ENCODE data around the gene PSG4. TPM values are rescaled to one million over a fixed set of nuclear protein-coding genes. Genes with fewer than 3 reads are reported as not detected.
"Not testable (repeated sequence)": the region's sequence is repeated elsewhere in the genome, so short reads cannot be mapped to it uniquely, and the experiment has no call there.

The PSG4 gene
- total and polyA plus RNA-seq, 2 of the 13 experiments (the other 11 are each of a cell fraction or from before 2014, with no cell fraction given) = not detected

DNA sequence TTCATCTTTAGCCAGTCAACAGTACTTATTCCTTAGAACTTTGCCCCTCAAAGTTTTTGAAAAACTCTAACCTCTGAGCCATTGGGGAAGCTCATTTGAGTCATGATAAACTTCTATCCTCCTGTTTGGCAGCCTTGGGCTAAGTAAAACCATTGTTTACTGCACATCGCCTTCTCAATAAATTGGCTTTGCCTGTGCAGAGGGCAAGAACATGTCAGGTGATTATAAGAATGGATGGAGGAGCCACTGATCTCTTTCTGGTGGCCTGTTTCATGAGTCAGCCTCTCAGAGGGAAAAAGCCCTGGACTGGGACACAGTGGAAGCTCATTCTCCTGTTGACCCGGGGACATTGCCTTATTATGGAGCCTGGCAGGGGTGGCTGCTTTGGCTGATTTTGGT is 19.4 kb upstream of the PSG4 start (continued):
- TF ChIP-seq RELA (CRISPR knock-in tag; IDR thresholded peaks at IDR 0.05) = no peak

DNA sequence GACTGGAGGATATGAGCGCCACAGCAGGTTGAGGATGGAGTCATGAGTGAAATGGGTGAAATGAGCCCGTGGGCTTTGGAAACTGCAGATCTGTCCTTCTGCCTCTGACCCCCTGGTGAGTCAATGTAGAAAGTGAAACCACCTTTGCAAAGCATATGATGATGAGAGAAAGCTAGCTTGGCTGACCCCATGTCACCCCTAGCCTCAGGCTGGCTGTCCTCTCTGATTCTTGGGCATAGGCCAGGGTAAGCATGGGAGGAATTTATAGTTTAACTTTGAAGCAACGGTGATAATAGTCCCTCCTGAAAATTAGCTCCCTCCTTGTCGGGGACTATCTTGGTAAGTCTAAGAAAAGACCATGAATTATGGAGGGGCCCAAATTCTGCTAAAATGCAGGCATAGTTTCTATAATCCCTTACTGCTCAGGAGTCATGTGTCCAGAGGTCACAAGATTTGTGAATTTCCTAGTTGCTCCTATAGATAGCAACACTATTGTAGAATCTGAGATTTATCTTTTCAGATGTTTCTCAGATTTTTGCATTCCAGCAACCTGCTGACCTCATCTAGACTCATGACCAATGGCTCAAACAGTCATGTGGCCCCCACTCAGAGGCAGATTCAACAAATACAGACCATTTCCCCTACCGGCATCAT is 18.9 kb upstream of the PSG4 start:
- H3K4me1 ChIP-seq (ENCODE audit: insufficient read depth, low read length); H3K27ac ChIP-seq (ENCODE audit: extremely low read length, insufficient read depth, low read length); H3K79me2 ChIP-seq (ENCODE audit: insufficient read depth, low read length); POLR2A ChIA-PET; H3K9me3 ChIP-seq (ENCODE audit: low read length); ATAC-seq; CTCF ChIA-PET (ENCODE audit: low intra/inter-chr PET ratio, low total read pairs); H2AFZ ChIP-seq (ENCODE audit: low read length); DNase-seq (ENCODE audit: low spot score); H3K27me3 ChIP-seq (ENCODE audit: control insufficient read depth in 1 of 2, insufficient read depth in 2 of 2, low read length in 2 of 2); in situ Hi-C loops (cut with HindIII; ENCODE audit: extremely low pct_ligation_motif_present, low pct_unique_long_range_greater_than_20kb); FAIRE-seq; H3K9ac ChIP-seq (ENCODE audit: insufficient read depth, low read depth, low read length); H3K4me2 ChIP-seq (ENCODE audit: low read depth, low read length); H4K20me1 ChIP-seq (ENCODE audit: insufficient read depth, low read length); intact Hi-C loops (cut with micrococcal nuclease; ENCODE audit: unreplicated experiment); H3K36me3 ChIP-seq (replicated peaks in 1 of 2; ENCODE audit: control insufficient read depth in 1 of 2, insufficient read depth in 2 of 2, low read length in 2 of 2); BruUV-seq (replicated peaks); H3K4me3 ChIP-seq (replicated peaks in 1 of 3; ENCODE audit: insufficient read depth in 1 of 3, low read depth in 2 of 3, low read length in 3 of 3): not testable (repeated sequence)
- 0% methylated on average over 3 of the region's 5 CpGs for whole genome bisulfite sequencing (ENCODE audit: low lambda C conversion rate)

DNA sequence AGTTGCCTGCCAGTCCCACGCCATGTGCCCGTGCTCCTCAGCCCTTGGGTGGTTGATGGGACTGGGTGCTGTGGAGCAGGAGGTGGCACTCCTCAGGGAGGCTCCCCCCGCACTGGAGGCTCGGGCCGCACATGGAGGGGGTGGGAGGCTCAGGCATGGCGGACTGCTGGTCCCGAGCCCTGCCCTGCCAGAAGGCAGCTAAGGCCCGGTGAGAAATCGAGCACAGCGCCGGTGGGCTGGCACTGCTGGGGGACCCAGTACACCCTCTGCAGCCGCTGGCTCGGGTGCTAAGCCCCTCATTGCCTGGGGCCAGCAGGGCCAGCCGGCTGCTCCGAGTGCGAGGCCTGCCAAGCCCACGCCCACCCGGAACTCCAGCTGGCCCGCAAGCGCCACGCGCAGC is 16.5 kb upstream of the PSG4 start:
- H3K9ac ChIP-seq (ENCODE audit: insufficient read depth, low read depth, low read length); H3K4me1 ChIP-seq (ENCODE audit: insufficient read depth, low read length); H3K4me2 ChIP-seq (ENCODE audit: low read depth, low read length); in situ Hi-C loops (cut with HindIII; ENCODE audit: extremely low pct_ligation_motif_present, low pct_unique_long_range_greater_than_20kb); intact Hi-C loops (cut with micrococcal nuclease; ENCODE audit: unreplicated experiment); DNase-seq (ENCODE audit: low spot score); H3K36me3 ChIP-seq (replicated peaks in 1 of 2; ENCODE audit: control insufficient read depth in 1 of 2, insufficient read depth in 2 of 2, low read length in 2 of 2); H3K9me3 ChIP-seq (ENCODE audit: low read length); POLR2A ChIA-PET; H3K27ac ChIP-seq (ENCODE audit: extremely low read length, insufficient read depth, low read length); H3K79me2 ChIP-seq (ENCODE audit: insufficient read depth, low read length); H3K27me3 ChIP-seq (ENCODE audit: control insufficient read depth in 1 of 2, insufficient read depth in 2 of 2, low read length in 2 of 2); CTCF ChIA-PET (ENCODE audit: low intra/inter-chr PET ratio, low total read pairs); FAIRE-seq; H4K20me1 ChIP-seq (ENCODE audit: insufficient read depth, low read length); BruUV-seq (replicated peaks); ATAC-seq; H2AFZ ChIP-seq (ENCODE audit: low read length); H3K4me3 ChIP-seq (replicated peaks in 1 of 3; ENCODE audit: insufficient read depth in 1 of 3, low read depth in 2 of 3, low read length in 3 of 3): not testable (repeated sequence)
- WGBS (ENCODE audit: low lambda C conversion rate) = no CpG with 5 or more reads among the region's 22 CpGs

DNA sequence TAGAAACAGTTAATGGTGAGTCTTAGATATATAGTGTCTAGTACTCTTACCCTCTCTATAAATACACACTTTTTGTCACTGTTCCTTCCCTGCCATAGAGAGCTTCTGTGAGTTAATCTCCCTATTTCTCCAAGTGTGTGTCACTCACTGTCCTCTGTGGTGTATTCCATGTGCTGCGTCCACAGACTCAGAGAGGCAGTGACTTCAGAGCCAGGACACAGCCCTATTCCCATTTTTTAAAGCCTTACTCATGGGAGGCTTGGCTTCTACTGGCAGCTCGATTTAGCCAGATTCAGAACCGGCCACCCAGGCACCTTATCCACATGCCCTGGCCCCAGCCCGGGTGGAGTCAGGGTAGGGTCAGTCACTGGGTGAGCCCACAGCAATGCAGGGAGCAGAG is 13.7 kb upstream of the PSG4 start:
- H3K4me1 ChIP-seq (ENCODE audit: insufficient read depth, low read length); H3K4me3 ChIP-seq (replicated peaks in 1 of 3; ENCODE audit: insufficient read depth in 1 of 3, low read depth in 2 of 3, low read length in 3 of 3); CTCF ChIA-PET (ENCODE audit: low intra/inter-chr PET ratio, low total read pairs); H3K9me3 ChIP-seq (ENCODE audit: low read length); intact Hi-C loops (cut with micrococcal nuclease; ENCODE audit: unreplicated experiment); FAIRE-seq; H3K79me2 ChIP-seq (ENCODE audit: insufficient read depth, low read length); H4K20me1 ChIP-seq (ENCODE audit: insufficient read depth, low read length); H2AFZ ChIP-seq (ENCODE audit: low read length); H3K27me3 ChIP-seq (ENCODE audit: control insufficient read depth in 1 of 2, insufficient read depth in 2 of 2, low read length in 2 of 2); POLR2A ChIA-PET; in situ Hi-C loops (cut with HindIII; ENCODE audit: extremely low pct_ligation_motif_present, low pct_unique_long_range_greater_than_20kb); H3K4me2 ChIP-seq (ENCODE audit: low read depth, low read length); H3K27ac ChIP-seq (ENCODE audit: extremely low read length, insufficient read depth, low read length); BruUV-seq (replicated peaks); H3K36me3 ChIP-seq (replicated peaks in 1 of 2; ENCODE audit: control insufficient read depth in 1 of 2, insufficient read depth in 2 of 2, low read length in 2 of 2); ATAC-seq; H3K9ac ChIP-seq (ENCODE audit: insufficient read depth, low read depth, low read length); DNase-seq (ENCODE audit: low spot score): not testable (repeated sequence)
- WGBS (ENCODE audit: low lambda C conversion rate) = 0% methylated on average over 1 of the region's 4 CpGs

DNA sequence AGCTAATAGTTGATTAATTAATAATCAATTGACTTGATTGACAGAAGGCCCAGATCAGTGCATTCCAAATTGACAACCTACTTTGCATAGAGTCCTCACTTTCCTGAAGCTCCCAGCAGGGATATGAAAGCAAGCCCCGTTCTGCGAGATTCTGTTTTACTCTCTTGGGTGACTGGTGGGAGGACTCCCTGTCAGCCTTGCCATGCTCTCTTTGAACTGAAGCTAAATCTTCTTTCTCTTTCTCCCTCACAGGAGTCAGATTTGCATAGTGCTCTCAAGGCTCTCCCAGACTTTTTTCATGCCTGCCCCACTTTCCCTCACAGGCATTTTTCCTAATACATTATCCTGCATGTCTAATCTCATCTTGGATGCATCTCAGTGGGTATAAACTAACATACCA is 10.4 kb upstream of the PSG4 start:
- H3K9me3 ChIP-seq (ENCODE audit: low read length); DNase-seq (ENCODE audit: low spot score); FAIRE-seq; H3K4me2 ChIP-seq (ENCODE audit: low read depth, low read length); intact Hi-C loops (cut with micrococcal nuclease; ENCODE audit: unreplicated experiment); H2AFZ ChIP-seq (ENCODE audit: low read length); H3K27ac ChIP-seq (ENCODE audit: extremely low read length, insufficient read depth, low read length); H4K20me1 ChIP-seq (ENCODE audit: insufficient read depth, low read length); H3K4me3 ChIP-seq (replicated peaks in 1 of 3; ENCODE audit: insufficient read depth in 1 of 3, low read depth in 2 of 3, low read length in 3 of 3); H3K4me1 ChIP-seq (ENCODE audit: insufficient read depth, low read length); H3K79me2 ChIP-seq (ENCODE audit: insufficient read depth, low read length); H3K9ac ChIP-seq (ENCODE audit: insufficient read depth, low read depth, low read length); BruUV-seq (replicated peaks); H3K36me3 ChIP-seq (replicated peaks in 1 of 2; ENCODE audit: control insufficient read depth in 1 of 2, insufficient read depth in 2 of 2, low read length in 2 of 2); POLR2A ChIA-PET; ATAC-seq; CTCF ChIA-PET (ENCODE audit: low intra/inter-chr PET ratio, low total read pairs); H3K27me3 ChIP-seq (ENCODE audit: control insufficient read depth in 1 of 2, insufficient read depth in 2 of 2, low read length in 2 of 2); in situ Hi-C loops (cut with HindIII; ENCODE audit: extremely low pct_ligation_motif_present, low pct_unique_long_range_greater_than_20kb): not testable (repeated sequence)
- 0% methylated on average over 2 of the region's 2 CpGs for WGBS (ENCODE audit: low lambda C conversion rate)
